Fibroblast of skin of left quadriceps (primary cell): ENCODE measurements around the gene MYL9.

ENCODE experiments used
- DNase-seq, 2 experiments: peaks; one replicate each; pipeline ENCODE4 v3.0.0-alpha.2; 2013; ENCODE audit warnings: low read depth in 2 of 2

MYL9 gene

DNA sequence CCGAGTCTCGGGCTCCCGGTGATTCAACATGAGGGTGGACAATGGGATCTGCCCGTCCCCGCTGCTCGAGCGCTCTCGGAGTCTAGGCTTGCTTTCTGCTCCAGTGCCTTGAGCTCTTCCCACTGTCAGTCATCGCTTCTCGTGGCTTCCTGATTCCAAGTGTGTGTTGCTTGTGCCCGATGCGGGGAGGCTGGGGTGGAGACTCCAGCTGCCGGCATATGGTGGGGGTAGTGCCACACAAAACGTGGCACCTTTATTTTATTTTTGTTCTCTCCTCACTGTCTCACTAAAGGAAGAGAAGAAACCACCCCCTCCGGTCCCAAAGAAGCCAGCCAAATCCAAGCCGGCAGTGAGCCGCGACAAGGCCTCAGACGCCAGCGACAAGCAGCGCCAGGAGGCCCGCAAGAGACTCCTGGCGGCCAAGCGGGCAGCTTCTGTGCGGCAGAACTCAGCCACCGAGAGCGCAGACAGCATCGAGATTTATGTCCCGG, 14.8 kb upstream of the MYL9 start:
- DNase-seq, result no peak

DNA sequence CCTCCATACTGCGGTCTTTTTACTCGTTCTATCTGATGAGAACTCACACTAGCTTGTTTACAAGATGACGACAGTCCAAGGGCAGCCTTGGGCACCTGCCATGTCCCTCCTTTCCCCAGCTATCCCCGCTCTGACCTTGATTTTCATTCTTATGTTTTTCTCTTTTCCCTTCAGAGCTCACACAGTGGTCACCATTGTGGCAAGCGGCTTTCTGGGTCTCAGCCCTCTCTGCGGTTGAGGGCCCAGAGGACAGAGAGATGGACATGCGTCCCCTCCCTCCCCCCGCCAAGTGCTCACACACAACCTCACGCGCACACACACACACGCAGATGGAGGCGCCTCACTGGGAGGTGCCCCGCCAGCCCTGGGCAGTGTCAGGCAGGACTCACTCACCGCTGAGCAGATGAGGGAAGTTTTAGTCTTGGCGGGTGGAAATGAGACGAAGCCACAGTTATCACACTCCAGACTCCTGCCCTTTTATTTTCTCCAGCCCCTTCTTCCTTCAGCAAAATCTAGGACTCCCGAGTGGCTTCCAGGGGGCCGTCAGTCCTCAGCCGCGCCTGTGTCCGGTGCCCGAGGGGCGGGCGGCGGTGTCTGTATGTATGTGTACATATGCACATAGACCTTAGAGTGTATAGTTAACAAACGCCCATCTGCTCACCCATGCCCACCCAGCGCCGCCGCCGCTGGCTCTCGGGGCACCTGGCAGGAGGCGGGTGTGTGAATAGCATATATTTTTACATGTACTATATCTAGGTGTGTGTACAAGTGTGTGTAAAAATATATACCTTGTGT, 13.8 kb upstream of the MYL9 start:
- DNase-seq, result no peak

DNA sequence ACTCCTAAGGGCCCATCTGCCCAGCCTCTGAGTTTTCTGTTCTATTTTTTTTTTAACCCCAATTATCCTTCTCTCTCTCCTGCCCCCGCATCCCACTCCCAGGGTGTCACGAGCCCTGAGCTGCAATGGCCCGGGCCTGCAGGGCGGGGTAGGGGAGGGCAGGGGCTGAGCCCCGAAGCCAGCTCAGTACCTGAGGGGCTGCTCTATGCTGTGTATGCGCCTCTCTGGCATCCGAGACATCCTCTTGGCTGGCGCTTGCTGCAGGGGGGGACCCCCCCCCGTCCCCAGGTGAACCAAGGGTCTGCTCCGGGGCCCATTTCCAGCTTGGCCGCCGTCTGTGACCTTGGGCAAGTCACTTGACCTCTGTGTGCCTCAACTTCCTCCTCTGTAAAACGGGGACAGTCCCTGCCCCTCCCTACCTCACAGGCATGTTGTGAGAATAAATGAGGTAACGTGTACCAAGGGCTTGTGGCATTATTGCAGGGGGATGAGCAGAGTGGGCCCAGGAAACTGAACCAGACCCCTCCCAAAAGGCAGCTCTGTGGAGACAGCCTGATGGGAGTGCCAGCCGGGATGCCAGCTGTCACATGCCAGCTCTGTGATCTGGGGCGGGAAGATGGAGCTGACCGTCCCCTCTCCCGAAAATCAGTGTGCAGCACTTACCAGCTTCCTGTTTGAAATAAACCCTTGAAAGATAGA, 13.0 kb upstream of the MYL9 start:
- DNase-seq, result no peak

DNA sequence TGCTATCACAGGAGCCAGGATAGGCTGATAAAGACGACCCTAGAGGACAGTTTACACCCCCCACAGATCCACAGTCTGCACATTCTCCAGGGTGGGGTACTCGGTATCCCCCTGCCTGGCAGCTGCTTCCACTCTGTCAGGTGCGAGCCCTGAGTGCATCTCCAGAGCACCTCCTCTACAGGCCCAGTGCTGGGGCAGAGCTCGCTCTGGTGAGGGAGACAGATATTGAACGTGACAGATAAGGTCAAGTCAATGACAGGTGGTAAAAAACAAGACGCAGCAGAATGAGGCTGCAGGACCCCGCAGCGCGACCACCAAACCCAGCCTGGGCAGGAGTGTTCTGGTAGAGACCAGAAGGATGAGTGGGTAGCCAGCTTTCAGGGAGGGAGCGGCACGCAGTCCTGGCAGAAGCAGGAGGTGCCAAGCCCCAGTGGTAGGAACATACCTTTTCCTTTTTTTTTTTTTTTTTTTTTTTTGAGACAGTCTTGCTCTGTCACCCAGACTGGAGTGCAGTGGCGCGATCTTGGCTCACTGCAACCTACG, 12.4 kb upstream of the MYL9 start:
- no peak for DNase-seq

DNA sequence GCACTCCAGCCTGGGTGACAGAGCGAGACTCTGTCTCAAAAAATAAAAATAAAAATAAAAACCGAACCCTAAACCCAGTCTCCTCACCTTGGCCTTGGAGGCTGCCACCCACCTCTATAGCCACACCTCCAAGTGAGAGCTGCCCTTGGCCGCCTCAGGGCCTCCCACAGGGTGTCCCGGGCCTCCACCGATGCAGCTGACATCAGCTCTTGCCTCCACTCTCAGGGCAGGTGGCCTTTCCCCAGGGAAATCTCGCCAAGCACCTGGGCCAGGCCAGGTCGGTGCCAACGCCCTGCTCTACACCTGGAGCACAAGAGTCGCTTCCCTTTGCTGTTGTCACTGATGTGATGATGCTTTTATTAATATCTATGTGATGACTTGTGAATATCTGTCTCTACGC, 8.9 kb upstream of the MYL9 start:
- DNase-seq, result no peak

DNA sequence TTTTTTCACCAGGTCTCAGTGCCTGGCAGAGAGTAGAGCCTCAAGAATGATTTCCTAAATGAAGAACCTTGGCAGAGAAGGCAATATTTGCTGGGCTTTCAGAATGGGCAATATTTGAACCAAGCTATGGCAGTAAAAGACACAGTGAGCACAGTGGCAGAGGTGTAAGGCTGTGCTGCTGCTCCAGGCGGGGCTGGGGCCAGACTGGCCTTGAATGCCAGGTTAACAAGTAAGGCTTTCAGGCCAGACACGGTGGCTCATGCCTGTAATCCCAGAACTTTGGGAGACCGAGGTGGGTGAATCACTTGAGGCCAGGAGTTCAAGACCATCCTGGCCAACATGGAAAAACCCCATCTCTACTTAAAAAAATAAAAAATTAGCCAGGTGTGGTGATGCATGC, 8.5 kb upstream of the MYL9 start:
- DNase-seq, result no peak

DNA sequence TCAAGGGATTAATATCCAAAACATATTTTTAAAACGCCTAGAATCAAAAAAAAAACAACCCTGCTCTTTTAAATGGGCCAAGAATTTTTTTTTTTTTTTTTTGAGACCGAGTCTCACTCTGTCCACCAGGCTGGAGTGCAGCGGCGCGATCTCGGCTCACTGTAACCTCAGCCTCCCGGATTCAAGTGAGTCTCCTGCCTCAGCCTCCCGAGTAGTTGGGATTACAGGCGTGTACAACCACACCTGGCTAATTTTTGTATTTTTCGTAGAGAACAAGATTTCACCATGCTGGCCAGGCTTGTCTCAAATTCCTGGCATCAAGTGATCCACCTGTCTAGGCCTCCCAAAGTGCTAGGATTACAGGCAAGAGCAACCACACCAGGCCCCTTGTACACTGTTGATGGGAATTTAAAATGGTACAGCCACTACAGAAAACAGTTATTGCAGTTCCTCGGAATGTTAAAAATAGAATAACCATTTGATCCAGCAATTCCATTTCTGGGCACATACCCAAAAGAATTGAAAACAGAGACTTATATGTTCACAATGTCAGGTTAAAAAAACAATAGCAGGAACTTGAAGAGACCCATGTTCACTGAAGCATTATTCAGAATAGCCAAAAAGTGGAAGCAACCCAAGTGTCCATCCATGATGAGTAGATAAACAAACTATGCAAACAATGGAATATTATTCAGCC, 3.1 kb upstream of the MYL9 start:
- no peak for DNase-seq

DNA sequence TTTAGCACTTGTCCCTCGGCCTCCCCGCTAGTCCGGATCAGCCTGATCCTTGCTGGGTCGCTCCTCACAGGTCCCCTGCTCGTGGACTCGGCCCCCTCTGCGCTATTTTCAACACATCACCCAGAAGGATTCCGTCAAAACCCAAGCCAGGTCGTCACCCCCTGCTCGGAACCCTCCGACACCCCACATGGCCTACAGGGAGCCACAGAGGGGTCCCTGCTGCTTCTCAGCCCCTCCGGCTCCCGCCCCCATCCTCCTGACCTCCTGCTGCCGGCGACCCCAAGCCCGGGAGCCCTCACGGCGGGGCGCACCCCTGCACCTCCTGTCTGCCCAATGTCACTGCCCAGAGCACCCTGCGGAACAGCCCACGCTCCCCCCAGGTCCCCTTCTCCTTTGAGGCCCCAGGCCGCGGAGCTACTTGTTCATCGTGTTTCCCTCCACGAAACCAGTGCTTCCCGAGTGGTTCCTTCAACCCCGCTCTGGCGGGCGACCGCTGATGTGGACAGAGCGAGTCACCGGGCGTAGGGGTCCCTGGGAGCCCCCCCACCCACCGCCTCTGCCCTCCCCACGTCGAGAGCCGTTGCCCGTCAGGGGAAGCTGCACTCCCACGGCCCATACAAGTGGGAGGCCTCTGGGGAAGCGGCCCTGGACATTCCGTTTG, 638 bp upstream of the MYL9 start:
- no peak for DNase-seq

DNA sequence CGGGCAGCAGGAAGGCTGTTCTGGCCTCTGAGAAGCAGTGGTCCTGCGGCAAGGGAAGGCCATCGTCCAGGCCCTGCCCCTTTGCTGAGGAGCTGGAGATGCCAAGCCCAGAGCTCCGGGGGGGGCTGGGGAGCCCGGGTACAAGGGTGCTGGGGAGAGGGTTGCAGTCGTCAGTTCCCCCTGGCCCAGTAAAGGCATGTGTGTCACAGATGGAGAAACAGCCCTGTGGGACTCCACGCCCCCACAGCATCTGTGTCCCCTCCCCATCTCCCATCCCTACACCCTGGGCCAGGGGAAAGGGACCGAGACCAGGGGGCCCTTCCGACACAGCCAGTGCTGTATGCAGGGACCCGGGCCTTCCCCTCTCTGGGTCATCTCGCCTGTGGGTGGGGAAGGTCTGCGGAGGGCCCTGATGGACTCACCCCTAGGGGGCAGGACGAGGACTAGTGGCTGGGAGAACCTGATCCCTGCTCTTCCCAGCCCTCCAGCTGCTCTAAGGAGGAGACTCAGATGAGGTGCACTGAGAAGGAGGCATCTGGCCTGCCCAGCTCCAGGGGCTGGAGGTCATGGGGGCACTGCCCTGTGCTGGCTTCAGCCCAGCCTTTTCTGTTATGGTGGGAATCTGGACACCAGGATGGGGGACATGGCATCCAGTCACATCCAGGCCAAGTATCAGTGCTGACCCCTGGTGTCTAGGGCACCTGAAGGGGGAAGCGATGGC, 609 bp downstream of the MYL9 start:
- DNase-seq, result peak in 1 of 2 experiments; percentile 30

DNA sequence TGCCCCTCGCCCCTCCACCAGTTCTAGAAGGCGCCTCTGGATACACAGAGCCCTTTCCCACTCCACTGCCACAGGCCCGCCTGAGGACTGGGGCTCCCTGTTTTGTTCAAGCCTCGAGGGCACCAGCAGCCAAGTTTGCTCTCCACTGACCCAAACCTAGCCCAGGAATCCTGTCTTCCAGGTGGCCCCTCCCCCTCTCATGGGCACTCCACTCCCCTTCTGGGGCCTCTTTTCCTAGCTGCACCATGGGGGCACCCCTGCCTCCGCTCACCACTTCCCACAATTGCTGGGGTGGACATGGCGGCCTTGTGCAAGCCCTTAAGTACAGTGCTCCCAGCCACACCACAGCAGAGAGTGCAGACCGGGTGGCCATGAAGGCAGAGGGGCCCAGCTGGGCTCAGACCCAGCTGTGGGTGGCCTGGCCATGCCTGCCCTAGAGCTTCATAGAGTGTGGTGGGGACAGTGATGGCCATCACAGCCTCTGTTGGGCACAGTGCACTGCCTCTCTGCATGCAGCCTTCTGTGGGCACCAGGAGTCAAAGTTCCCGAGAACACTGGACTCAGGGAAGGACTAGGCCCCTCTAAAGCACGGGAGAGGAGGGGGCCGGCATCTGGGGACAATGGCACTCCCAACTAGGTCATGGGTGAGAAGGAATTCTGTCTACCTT, 1.3 kb downstream of the MYL9 start:
- no peak for DNase-seq

DNA sequence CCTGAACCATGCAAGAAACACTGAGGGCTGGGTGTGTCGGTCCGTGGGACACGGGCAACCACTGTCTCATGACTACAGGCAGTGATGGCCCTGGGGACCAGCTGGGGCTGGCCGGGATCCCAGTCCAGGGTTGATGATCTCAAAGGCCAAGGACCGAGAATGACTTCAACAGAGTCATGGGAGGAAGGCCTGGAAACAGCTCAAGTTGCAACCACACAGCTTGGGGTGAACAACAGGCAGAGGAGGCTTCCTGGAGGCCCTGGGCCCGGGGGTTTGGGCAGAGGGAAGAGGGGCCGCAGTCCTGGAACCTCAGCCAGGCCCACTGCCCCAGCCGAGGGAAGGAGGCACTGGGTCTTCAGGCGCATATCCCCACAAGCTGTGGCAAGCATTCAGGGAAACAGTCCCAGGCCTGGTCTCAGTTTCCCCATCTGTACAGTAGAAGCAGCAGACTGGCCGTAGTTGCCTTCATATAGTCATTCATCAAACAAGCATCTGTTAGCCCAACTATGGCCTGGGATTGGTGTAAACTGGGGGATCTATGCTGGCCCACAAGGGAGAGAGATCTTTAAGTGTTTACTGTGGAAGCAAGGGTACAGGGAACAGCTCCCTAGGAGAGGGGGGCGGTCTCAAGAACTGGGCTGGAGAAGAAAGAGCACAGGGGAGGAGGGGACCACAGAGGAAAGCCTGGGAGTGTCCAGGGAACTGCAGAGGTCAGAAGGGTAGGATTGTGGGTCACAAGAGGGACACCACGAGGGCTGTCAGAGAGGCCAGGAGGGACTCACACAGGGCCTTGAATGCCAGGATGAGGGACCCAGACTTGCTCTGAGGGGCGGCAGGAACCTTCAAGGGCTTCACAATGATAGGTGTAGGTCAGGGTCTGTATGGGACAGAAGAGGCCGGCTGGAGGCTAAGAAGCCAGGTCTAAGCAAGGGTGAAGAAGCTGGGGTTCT, 2.1 kb downstream of the MYL9 start:
- DNase-seq, result no peak

DNA sequence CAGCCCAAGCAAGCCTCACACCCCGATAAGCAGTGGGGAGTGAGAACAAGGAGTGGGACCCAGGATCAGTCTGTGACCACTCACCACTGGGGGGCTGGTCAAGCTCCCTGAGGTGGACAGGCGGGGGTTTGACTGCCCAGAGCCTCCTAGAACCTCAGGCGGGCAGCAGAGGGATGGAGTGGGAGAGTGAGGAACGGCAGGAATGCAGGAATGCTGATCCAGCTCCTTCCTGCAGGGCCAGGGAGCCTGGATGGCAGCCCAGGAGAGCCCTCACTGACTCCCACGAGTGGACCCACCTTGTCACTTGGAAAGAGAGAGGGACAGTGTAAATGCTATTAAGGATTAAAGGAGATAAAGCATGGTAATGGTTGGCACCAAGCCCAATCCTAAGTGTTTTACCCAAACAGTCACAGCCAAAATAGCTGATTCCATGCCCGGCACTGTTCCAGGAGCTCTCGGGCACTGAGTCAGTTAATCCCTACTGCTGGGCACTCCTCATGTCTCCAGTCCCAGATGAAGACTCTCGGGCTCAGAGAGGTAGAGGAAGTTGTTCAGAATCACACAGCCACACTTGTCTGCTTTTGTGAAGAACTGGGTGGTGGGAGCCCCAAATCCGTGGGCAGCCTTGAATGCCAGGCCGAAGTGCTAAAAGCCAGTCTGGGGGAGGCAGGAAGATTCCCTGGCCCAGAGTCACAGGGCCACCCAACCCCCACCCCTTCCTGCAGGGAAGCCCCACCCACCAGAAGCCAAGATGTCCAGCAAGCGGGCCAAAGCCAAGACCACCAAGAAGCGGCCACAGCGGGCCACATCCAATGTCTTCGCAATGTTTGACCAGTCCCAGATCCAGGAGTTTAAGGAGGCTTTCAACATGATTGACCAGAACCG, 3.1 kb downstream of the MYL9 start:
- no peak for DNase-seq

DNA sequence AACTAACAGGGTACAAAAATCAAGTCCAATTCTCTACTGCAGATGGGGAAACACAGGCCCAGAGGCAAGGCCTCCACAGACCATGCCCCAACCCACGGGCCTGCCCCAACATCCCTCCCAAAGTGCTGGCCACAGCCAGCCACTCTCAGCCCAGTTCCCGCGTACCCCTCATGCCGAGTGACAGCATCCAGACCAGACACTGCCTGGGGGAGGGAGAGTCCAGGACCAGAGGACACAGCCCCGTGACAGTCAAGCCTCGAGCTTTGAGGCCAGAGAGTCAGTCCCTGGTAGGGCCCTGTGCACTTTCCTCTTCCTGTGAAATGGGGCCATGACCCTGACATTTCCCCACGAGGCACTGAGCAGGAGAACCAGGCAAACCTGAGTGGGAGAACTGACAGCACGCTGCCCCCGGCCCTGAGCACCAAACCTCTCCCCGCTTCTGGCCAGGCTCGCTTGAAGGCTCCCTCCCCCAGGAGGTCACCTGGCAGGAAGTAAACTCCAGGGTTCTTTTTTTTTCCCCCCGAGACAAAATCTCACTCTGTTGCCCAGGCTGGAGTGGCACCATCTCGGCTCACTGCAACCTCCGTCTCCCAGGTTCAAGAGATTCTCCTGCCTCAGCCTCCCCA, 4.9 kb downstream of the MYL9 start:
- no peak for DNase-seq

DNA sequence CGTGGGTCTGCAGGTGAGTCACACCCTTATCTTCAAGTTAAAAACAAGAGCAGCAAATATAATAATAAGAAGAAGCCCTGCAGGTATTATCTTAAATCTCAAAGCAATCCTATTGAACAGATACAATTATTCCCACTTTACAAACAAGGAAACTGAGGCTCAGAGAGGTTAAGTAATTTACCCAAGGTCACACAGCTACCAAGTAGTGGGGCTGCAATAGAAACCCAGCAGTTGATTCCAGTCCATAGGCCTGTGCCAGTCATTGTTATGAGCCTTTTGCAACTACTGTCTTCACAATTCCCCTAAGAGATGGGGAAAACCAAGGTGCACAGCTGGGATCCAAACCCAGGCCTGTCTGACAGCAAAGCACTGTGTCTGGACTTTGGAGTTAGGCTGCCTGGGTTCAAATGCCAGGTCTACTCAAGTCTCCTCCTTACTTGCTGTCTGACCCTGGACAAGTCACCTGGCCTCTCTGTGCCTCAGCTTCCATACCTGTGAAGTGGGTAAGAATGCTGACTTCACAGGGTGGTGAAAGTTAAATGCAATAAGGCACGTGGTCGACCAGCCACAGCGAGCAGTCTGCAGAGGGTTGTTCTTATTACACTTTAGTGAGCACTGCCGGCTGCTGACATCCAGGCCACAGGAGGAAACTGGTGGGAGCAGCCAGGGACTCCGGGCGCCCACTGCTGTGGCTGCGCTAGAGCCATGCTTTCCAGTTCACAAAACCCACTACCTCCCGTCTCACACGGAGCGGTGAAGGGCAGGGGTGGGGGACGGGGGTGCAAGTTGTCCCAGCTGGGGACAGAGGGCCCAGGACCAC, 6.1 kb downstream of the MYL9 start:
- no peak for DNase-seq

DNA sequence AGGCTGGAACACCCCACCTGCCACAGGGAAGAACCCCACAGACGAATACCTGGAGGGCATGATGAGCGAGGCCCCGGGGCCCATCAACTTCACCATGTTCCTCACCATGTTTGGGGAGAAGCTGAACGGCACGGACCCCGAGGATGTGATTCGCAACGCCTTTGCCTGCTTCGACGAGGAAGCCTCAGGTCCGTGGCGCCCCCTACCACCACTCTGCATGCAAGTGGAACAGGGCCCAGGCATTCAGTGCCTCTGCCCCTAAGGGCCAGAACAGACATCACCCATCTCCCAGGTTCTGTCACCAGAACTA, 6.6 kb downstream of the MYL9 start:
- DNase-seq, result no peak

DNA sequence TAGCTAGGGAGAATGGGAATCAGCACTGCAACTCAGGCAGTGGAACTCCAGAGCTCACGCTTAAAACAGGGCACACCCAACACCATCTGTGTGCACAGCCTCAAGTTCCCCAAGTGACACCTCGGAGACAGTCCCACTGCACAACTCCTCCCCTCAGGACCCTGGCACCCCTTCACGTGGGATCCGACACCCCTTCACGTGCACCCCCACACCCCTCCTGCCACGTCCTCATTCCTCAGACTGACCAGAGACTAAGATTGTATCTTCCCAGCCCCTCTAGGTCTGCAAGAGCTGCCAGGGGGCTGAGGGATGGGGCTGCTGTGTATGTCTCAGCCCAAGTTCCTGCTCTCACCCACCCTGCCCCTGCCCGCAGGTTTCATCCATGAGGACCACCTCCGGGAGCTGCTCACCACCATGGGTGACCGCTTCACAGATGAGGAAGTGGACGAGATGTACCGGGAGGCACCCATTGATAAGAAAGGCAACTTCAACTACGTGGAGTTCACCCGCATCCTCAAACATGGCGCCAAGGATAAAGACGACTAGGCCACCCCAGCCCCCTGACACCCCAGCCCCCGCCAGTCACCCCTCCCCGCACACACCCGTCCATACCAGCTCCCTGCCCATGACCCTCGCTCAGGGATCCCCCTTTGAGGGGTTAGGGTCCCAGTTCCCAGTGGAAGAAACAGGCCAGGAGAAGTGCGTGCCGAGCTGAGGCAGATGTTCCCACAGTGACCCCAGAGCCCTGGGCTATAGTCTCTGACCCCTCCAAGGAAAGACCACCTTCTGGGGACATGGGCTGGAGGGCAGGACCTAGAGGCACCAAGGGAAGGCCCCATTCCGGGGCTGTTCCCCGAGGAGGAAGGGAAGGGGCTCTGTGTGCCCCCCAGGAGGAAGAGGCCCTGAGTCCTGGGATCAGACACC, 7.6 kb downstream of the MYL9 start:
- DNase-seq, result no peak
